ENCODE results near the gene NELFB. TPM values are rescaled to one million over a fixed set of nuclear protein-coding genes. Genes with fewer than 3 reads are reported as not detected.
A peak's percentile ranks its signal among the peaks of the same experiment; 100 is the strongest.

Gene NELFB
- total RNA-seq, 2 experiments from 2014 or later = 54.4 to 56.4 TPM

DNA sequence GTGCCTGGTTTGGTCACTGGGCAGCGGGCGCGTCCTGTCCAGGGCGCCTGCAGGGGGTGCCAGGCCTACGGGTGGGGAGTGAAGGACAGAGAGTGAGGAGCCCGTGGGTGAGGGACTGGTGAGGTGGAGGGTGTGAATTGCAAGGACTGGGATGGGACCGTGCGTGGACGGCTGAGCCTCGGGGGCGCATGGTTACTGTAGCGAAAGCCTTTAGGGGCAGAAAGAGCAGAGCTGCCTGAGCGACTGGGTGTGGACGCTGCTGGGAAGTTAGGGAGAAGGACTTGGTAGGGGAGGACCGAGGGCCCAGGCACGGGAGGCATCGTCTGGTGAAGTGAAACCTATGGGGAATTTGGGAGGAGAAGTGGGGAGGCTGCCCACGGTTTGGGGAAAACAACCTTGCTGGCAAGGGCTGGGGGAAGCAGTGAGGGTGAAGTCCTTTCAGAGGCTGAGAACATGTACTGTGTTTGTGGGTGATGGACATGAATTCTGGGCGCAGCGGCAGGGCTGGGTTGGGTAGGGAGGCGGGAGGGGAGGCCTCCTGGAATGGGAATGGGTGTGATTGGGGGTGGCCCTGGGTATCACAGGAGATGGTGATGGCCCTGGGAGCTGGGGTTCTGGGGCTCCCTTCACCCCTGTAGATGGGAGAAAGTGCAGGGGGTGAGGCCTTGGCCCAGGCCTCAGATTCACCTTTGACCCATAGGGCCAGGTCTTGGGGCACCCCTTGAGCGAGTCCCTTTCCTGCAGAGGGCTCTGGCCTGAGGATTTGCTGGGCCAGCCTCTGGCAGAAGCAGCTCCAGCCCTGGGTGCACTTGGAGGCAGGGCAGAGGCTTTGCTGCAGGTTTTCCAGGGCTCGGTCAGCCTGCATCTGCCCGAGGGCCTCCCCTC lies 20.7 kb downstream of the NELFB start:
- peaks cover 11% of the 10 kb centered on the region for H3K27me3 Mint-ChIP-seq
- peak overlapping the region; percentile 4 for H3K27ac Mint-ChIP-seq
- H3K4me3 Mint-ChIP-seq = no peak overlapping the region
- peaks cover 14% of the 10 kb centered on the region for H3K4me1 Mint-ChIP-seq
- no peak for DNase-seq
- no peaks in the 10 kb centered on the region for H3K9me3 Mint-ChIP-seq
- H3K36me3 Mint-ChIP-seq = peaks cover 4% of the 10 kb centered on the region

DNA sequence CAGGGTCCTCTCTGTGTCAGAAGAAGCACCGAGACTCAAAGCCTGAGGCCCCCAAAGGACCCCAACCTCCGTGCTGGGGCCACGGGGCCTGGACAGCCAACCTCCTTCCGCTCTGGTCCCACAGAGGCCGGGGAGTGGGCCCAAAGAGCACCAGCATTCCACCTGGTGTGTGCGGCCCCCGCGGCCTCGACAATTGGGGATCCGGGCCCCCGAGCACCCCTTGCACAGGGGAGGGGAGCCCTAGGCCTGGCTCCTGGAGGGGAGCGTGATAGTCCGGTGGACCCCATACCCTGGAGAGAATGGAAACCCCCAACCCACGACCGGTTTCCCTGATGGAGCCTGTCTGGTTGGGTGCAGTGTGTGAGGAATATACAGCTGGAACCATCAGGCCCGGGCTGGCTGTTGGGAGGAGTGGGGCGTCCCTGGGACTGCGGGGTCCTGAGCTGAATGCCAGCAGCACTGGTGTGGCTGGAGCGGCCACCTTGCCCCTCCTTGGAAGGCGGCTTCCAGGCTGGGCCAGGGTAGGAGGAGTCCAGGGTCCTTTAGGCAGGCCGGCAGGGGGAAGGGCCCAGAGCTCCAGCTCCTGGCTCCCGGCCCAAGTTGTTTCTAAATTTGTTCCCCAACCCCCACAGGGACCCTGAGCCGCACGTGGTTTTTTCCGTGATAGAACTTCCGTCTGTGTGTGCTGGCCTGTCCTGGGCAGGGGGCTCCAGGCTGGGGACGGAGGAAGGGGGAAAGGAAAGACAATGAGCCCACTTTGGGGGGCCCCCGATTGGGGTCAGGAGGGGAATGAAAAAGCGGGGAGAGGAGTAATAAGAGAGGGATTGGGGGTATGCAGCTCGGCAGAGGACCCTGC lies 21.6 kb downstream of the NELFB start:
- Mint-ChIP-seq H3K36me3 (no peaks in the 10 kb centered on the region), H3K27ac (peak overlapping the region; percentile 87), H3K27me3 (peaks cover 11% of the 10 kb centered on the region), H3K9me3 (no peaks in the 10 kb centered on the region), H3K4me3 (peak overlapping the region; percentile 80), H3K4me1 (peaks cover 8% of the 10 kb centered on the region)
- no peak for DNase-seq

DNA sequence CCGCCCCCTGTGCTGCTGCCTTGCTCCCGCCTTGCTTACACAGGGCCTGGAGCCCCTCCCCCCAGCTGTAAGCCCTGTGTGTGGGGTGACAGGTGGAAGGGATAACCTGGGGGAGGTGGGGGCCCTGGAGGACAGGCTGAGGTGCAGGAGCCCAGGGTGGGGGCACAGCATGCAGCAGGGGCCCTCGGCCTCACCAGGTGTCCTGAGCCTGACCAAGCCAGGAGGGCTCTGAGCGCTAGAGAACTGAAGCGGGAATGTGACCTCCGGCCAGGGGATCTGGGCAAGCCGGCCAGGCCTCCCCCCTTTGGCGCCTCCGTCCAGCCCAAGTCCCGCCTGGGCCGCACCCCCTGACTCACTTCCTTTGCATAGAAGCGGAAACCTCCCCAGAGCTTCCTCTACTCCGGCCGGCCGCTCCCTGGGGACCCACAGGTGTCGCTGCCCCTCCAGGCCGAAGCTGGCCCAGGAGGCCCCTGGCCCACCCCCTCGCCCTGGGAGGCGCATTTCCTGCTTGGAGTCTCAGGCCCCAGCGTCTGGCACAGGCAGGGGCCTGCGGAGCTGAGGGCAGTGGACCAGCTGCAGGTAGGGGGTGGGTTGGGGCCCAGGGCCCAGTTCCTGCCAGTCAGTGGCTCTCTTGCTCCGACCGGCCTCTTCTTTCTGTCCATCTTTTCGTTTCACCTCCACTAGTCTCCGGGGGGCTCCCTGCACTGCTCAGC lies 22.4 kb downstream of the NELFB start, which contains the start of gene TOR4A:
TOR4A (plus strand) TSS at position 398 of the 713 bp plus-strand sequence. CDS start 964 bp downstream, outside the sequence.
- Mint-ChIP-seq H3K4me1 (peaks cover 9% of the 10 kb centered on the region), H3K9me3 (no peaks in the 10 kb centered on the region), H3K4me3 (peak within 1 kb of the TSS; percentile 80), H3K27ac (peak within 1 kb of the TSS; percentile 87), H3K36me3 (no peaks in the 10 kb centered on the region), H3K27me3 (peaks cover 16% of the 10 kb centered on the region)
- DNase-seq = peak; percentile 56

DNA sequence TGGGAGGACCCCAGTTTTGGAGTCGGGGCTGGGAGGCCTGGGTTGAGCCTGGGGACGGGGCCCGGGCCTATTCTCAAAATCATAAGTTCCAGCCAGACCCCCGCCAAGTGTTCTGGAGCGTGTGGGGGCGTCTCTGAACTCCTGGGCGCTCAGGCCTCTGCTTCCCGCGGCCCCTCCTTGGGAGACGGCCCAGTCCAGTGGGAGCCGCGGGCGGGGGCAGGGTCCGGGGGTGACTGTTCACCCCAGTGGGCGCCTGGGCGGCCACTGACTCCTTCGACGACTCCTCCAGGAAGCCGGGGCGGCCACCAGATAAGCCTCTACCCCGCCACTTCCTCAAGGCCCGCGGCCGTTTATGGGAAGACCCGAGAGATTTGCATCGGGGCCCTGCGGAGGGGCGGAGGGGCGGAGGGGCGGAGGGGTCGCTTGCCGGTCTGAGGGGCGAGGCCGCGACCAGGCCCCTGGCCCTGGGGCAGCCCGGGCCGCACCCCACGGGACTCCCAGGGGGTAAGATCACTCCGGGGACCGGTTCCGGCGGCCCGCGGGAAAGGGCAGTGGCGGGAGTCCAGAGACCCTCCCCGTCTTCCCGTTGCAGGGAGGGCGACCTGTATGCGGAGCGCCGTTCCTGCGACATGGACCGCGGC lies 23.1 kb downstream of the NELFB start:
- no peak for DNase-seq
- H3K27ac Mint-ChIP-seq = peak overlapping the region; percentile 20
- H3K36me3 Mint-ChIP-seq = no peaks in the 10 kb centered on the region
- H3K4me3 Mint-ChIP-seq = peak overlapping the region; percentile 80
- H3K9me3 Mint-ChIP-seq = no peaks in the 10 kb centered on the region
- peaks cover 10% of the 10 kb centered on the region for H3K4me1 Mint-ChIP-seq
- H3K27me3 Mint-ChIP-seq = peaks cover 21% of the 10 kb centered on the region

DNA sequence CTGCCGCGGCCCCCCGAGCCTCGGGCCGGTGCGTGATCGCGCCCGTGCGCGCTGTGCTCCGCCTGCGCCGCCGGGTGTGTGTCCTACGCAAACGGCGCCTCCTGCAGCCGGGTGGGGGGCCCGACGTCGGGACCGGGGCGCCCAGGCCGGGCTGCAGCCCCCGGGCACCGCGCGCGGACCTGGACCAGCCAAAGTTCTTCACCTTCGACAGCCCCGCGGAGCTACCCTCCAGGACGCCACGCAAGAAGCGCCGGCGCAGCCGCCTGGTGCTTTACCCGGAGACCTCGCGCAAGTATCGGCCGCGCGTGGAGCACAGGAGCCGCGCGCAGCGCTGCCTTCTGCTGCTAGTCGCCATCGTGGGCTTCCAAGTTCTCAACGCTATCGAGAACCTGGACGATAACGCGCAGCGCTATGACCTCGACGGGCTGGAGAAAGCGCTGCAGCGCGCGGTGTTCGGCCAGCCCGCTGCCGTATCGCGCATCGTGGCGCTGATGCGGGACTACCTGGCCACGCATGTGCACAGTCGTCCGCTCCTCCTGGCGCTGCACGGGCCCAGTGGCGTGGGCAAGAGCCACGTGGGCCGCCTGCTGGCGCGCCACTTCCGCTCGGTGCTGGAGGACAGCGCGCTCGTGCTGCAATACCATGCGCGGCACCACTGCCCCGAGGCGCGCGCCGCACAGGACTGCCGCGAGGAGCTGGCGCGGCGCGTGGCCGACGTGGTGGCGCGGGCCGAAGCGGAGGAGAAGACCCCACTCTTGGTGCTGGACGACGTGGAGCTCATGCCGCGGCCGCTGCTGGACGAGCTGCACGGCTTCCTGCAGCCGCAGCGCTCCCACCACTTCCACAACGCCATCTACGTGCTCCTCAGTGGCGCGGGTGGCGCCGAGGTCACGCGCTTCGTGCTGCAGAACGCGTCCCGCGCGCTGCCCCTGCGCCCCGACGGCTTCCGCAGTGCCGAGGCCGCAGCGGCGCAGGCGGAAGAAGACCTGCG lies 23.9 kb downstream of the NELFB start:
- Mint-ChIP-seq H3K9me3 (no peaks in the 10 kb centered on the region), H3K36me3 (no peaks in the 10 kb centered on the region), H3K4me3 (no peak overlapping the region), H3K27me3 (peaks cover 27% of the 10 kb centered on the region), H3K4me1 (peaks cover 10% of the 10 kb centered on the region), H3K27ac (no peak overlapping the region)
- DNase-seq = no peak

DNA sequence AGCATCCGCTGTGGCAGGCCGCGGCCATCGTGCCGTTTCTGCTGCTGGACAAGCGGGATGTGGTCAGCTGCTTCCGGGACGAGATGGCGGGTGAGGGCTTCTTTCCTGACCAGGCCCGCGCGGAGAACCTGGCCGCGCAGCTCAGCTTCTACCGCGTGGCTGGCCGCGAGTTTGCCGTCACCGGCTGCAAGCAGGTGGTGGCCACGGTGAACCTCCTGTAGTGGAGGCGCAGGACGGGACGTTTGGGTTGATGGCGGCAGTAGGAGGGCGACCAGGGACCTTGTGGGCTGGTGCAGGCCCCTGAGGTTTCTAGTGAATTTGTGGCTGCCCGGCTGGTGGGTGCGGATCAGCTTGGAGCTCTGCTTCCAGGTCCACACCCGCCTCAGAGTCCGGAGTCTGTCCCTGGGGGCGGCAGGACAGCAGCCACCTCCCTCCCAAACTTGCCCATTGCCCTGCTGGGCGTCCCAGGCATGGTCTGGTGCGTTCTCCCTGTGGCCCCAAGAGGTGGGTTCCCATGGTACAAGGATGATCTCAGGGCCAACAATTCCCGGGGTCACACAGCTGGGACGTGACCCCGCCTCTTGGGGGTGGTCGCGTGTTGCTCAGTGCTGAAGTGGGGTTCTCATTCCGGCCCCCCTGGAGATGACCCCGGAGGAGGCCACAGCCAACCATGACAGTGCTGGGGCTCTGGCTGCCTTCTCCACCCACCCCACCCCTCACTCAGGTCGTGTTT lies 24.8 kb downstream of the NELFB start:
- H3K4me3 Mint-ChIP-seq = no peak overlapping the region
- no peak overlapping the region for H3K27ac Mint-ChIP-seq
- H3K4me1 Mint-ChIP-seq = peaks cover 7% of the 10 kb centered on the region
- H3K27me3 Mint-ChIP-seq = peaks cover 31% of the 10 kb centered on the region
- no peak for DNase-seq
- H3K9me3 Mint-ChIP-seq = no peaks in the 10 kb centered on the region
- no peaks in the 10 kb centered on the region for H3K36me3 Mint-ChIP-seq

DNA sequence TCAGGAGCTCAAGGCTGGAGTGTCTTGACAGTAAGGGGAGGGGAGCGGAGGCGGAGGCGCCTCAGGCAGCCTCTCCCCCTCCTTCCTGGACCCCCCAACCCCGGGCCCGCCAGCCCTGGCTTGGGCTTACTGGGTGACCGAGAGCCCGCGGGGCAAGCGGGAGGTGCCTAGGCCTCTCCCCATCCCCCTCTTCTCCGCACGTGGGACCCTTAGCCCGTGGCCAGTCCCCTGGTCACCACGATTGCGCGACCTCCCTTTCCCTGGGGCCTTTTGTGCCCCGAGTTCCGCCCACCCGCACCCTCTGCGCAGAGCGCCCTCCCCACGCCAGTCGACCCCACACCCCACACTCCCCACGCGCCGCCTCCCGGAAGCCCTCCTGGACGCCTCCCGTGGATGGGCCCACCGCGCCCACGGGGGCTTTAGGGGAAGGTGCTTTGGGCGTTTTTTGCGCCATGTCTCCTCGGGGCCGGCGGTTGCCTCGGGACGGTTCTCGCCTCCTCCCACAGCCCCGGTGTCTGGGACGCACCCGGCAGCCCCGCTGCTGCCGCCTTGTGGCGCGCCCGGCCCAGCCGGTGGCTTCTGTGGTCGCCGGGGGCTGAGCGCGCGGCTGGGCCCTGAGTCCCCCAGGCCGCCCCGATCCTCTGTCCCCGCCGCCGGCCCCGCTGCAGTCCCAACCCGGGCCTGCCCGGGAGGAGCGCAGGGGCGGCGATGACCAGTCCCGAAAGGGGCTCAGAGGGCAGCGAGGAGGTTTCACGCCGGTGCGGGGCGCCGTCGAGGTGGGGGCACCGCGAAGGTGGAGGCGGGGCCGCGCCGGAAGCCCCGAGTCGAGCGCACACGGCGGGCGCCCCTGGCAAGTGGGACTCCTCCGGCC lies 25.6 kb downstream of the NELFB start:
- no peak overlapping the region for H3K27ac Mint-ChIP-seq
- H3K36me3 Mint-ChIP-seq = no peaks in the 10 kb centered on the region
- no peaks in the 10 kb centered on the region for H3K9me3 Mint-ChIP-seq
- no peak for DNase-seq
- no peak overlapping the region for H3K4me3 Mint-ChIP-seq
- peaks cover 28% of the 10 kb centered on the region for H3K27me3 Mint-ChIP-seq
- peaks cover 7% of the 10 kb centered on the region for H3K4me1 Mint-ChIP-seq

DNA sequence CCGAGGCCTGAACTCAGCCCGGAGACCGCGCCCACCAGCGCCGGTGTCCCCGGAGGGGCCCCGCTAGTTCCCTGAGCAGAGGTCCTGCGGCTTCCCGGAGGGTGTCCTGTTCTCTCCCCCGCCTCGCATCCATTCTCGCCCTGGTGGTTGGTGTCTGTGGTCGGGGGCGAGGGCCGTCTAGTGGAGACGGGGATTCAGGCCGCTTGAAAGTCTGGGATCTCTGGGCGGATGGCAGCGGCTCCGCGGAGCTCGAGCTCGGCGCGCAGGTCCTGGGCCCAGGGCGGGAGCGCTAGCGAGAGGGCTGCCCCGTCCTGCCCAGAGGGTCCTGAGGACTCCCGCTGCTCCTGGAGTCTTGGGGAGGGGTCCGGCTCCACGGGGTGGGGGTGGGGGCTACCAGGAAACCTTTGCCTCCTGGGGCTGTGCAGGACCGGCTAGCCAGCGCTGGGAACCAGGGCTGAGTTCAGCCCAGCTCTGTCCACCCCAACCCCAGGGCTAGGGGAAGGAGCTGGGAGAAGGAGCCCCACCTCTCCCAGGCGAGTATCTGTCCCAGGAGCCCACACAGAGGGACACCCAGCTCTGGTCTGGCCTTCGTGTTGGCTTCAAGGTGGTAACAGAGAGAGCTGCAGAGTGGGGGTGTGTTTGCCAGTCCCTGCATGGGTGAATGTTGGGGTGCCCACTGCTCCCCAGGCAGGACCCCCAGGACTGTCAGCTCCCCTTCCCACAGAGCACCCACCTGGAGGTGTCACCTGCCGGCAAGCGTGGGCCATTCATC lies 26.4 kb downstream of the NELFB start:
- no peak for DNase-seq
- Mint-ChIP-seq H3K27me3 (peaks cover 25% of the 10 kb centered on the region), H3K9me3 (no peaks in the 10 kb centered on the region), H3K4me1 (peaks cover 7% of the 10 kb centered on the region), H3K36me3 (no peaks in the 10 kb centered on the region), H3K4me3 (no peak overlapping the region), H3K27ac (no peak overlapping the region)

DNA sequence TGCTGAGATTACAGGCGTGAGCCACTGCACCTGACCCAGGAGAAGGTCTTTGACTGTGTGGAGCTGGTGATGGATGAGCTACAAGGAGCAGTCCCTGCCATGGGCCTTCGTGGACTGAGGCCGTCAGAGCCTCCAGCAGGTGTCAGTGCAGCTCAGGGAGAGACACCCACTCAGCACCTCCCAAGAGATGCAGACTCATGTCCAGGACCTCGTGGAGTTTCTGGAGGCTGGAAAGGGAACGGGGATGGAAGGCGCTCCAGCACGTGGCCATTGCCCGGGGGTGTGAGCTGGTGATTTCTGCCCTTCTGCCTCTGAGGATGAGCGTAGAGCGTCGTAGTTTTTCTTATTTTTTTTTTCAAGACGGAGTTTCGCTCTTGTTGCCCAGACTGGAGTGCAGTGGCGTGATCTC lies 31.9 kb downstream of the NELFB start:
- Mint-ChIP-seq H3K27ac (no peak overlapping the region), H3K4me3 (no peak overlapping the region), H3K9me3 (no peaks in the 10 kb centered on the region), H3K4me1 (peaks cover 2% of the 10 kb centered on the region), H3K27me3 (peaks cover 25% of the 10 kb centered on the region), H3K36me3 (no peaks in the 10 kb centered on the region)
- no peak for DNase-seq

DNA sequence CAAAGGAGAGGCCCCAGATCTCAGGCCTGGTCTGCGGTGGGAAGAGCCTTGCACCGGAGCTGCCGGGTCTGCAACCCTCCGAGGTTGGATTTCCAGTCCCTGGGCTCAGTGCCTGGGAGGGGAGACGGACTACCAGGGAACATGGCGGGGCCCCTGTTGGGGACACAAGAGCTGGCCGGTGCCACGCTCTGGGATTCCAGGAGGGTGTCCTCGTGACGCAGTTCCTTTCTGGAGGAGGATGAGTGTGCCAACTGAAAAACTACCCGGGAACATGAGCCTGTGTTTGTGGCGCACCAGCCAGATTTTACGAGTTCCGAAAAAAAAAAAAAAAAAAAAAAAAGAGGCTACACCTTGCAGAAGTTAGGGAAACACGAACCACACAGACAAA lies 38.0 kb downstream of the NELFB start:
- H3K36me3 Mint-ChIP-seq = no peaks in the 10 kb centered on the region
- no peak overlapping the region for H3K4me3 Mint-ChIP-seq

DNA sequence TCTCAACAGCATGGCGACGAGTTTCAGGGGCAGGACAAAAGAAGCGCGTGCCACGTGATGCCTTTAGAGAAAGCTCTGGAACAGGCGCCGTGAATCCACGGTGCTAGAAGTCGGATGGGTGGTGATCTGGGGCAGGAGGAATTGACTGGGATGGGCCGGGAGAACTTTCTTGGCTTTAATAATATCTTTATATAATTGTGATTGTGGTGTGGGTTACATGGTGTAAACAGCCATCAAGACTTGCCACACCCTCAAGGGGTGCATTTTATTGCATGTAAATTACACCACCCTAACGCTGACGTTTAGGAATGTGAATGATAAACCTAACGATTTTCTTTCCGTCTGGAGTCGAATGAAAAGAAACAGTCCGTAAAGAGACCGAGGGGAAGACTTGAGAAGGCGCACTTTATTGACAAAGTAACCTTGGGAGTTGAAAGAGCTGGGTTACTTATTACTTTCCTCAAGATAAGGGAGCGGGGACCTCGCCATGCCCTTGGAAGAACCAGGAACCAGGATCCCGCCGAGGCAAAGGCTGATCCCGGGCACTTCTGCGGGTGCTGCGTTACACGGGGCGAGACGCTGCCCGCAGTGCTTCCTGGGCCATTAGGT lies 38.5 kb downstream of the NELFB start:
- H3K27me3 Mint-ChIP-seq = peaks cover 43% of the 10 kb centered on the region
- H3K36me3 Mint-ChIP-seq = no peaks in the 10 kb centered on the region
- H3K4me3 Mint-ChIP-seq = no peak overlapping the region
- no peak for DNase-seq
- H3K27ac Mint-ChIP-seq = no peak overlapping the region
- peaks cover 2% of the 10 kb centered on the region for H3K9me3 Mint-ChIP-seq
- peaks cover 9% of the 10 kb centered on the region for H3K4me1 Mint-ChIP-seq

More for the DNA sequence above, 38.0 kb downstream of the NELFB start:
- Mint-ChIP-seq H3K4me1 (peaks cover 9% of the 10 kb centered on the region), H3K27ac (no peak overlapping the region), H3K9me3 (peaks cover 2% of the 10 kb centered on the region), H3K27me3 (peaks cover 38% of the 10 kb centered on the region)
- DNase-seq = no peak
